Measurements from ENCODE around the gene KCNH6.

Gene KCNH6

GRCh38 chr17:63495491-63495890 is 27.7 kb upstream of the KCNH6 start:
- no peaks in the 10 kb centered on the region for H3K9me3 Mint-ChIP-seq (ENCODE audit: low read depth)
- no peak overlapping the region for H3K27ac Mint-ChIP-seq
- H3K27me3 Mint-ChIP-seq: no peaks in the 10 kb centered on the region
- H3K4me1 Mint-ChIP-seq (ENCODE audit: low read depth): no peaks in the 10 kb centered on the region
- no peaks in the 10 kb centered on the region for H3K36me3 Mint-ChIP-seq
- no peak overlapping the region for H3K4me3 Mint-ChIP-seq

GRCh38 chr17:63496177-63496576 is 27.0 kb upstream of the KCNH6 start:
- Mint-ChIP-seq H3K36me3 (no peaks in the 10 kb centered on the region), H3K4me1 (ENCODE audit: low read depth) (no peaks in the 10 kb centered on the region), H3K9me3 (ENCODE audit: low read depth) (no peaks in the 10 kb centered on the region), H3K4me3 (no peak overlapping the region), H3K27me3 (no peaks in the 10 kb centered on the region), H3K27ac (no peak overlapping the region)

- Mint-ChIP-seq H3K4me1 (ENCODE audit: low read depth) (no peaks in the 10 kb centered on the region), H3K4me3 (no peak overlapping the region), H3K27ac (no peak overlapping the region), H3K9me3 (ENCODE audit: low read depth) (no peaks in the 10 kb centered on the region), H3K27me3 (no peaks in the 10 kb centered on the region), H3K36me3 (no peaks in the 10 kb centered on the region)
Measured at GRCh38 chr17:63496663-63497400, 26.3 kb upstream of the KCNH6 start.

- no peak overlapping the region for H3K27ac Mint-ChIP-seq
- no peaks in the 10 kb centered on the region for H3K36me3 Mint-ChIP-seq
- no peaks in the 10 kb centered on the region for H3K4me1 Mint-ChIP-seq (ENCODE audit: low read depth)
- no peak overlapping the region for H3K4me3 Mint-ChIP-seq
- H3K27me3 Mint-ChIP-seq: peaks cover 1% of the 10 kb centered on the region
- H3K9me3 Mint-ChIP-seq (ENCODE audit: low read depth): no peaks in the 10 kb centered on the region
Measured at GRCh38 chr17:63497708-63498483, 25.3 kb upstream of the KCNH6 start.

- Mint-ChIP-seq H3K27ac (no peak overlapping the region), H3K4me3 (no peak overlapping the region), H3K36me3 (no peaks in the 10 kb centered on the region), H3K4me1 (ENCODE audit: low read depth) (no peaks in the 10 kb centered on the region), H3K27me3 (peaks cover 1% of the 10 kb centered on the region), H3K9me3 (ENCODE audit: low read depth) (no peaks in the 10 kb centered on the region)
Measured at GRCh38 chr17:63498626-63499195, 24.4 kb upstream of the KCNH6 start.

- Mint-ChIP-seq H3K4me3 (no peak overlapping the region), H3K36me3 (peaks cover 2% of the 10 kb centered on the region), H3K27me3 (peaks cover 13% of the 10 kb centered on the region), H3K4me1 (ENCODE audit: low read depth) (no peaks in the 10 kb centered on the region), H3K27ac (no peak overlapping the region), H3K9me3 (ENCODE audit: low read depth) (peaks cover 10% of the 10 kb centered on the region)
Measured at GRCh38 chr17:63500543-63501390, 22.4 kb upstream of the KCNH6 start.

- H3K4me1 Mint-ChIP-seq (ENCODE audit: low read depth): no peaks in the 10 kb centered on the region
- H3K27ac Mint-ChIP-seq: no peak overlapping the region
- peaks cover 2% of the 10 kb centered on the region for H3K36me3 Mint-ChIP-seq
- H3K4me3 Mint-ChIP-seq: no peak overlapping the region
- peaks cover 11% of the 10 kb centered on the region for H3K9me3 Mint-ChIP-seq (ENCODE audit: low read depth)
- H3K27me3 Mint-ChIP-seq: peaks cover 17% of the 10 kb centered on the region
Measured at GRCh38 chr17:63503341-63503705, 19.8 kb upstream of the KCNH6 start.

GRCh38 chr17:63504261-63504660 is 18.9 kb upstream of the KCNH6 start:
- peaks cover 2% of the 10 kb centered on the region for H3K36me3 Mint-ChIP-seq
- H3K27ac Mint-ChIP-seq: no peak overlapping the region
- H3K4me3 Mint-ChIP-seq: no peak overlapping the region
- no peaks in the 10 kb centered on the region for H3K4me1 Mint-ChIP-seq (ENCODE audit: low read depth)
- peaks cover 19% of the 10 kb centered on the region for H3K27me3 Mint-ChIP-seq
- peaks cover 11% of the 10 kb centered on the region for H3K9me3 Mint-ChIP-seq (ENCODE audit: low read depth)

- Mint-ChIP-seq H3K27ac (no peak overlapping the region), H3K4me3 (no peak overlapping the region), H3K9me3 (ENCODE audit: low read depth) (peaks cover 11% of the 10 kb centered on the region), H3K27me3 (peaks cover 19% of the 10 kb centered on the region), H3K36me3 (peaks cover 2% of the 10 kb centered on the region), H3K4me1 (ENCODE audit: low read depth) (no peaks in the 10 kb centered on the region)
Measured at GRCh38 chr17:63505341-63505740, 17.8 kb upstream of the KCNH6 start.

- Mint-ChIP-seq H3K27me3 (peaks cover 19% of the 10 kb centered on the region), H3K4me3 (no peak overlapping the region), H3K4me1 (ENCODE audit: low read depth) (no peaks in the 10 kb centered on the region), H3K9me3 (ENCODE audit: low read depth) (peaks cover 11% of the 10 kb centered on the region), H3K36me3 (peaks cover 2% of the 10 kb centered on the region), H3K27ac (no peak overlapping the region)
Measured at GRCh38 chr17:63506627-63507026, 16.5 kb upstream of the KCNH6 start.

- peaks cover 8% of the 10 kb centered on the region for H3K27me3 Mint-ChIP-seq
- H3K9me3 Mint-ChIP-seq (ENCODE audit: low read depth): no peaks in the 10 kb centered on the region
- H3K36me3 Mint-ChIP-seq: no peaks in the 10 kb centered on the region
- H3K27ac Mint-ChIP-seq: no peak overlapping the region
- no peaks in the 10 kb centered on the region for H3K4me1 Mint-ChIP-seq (ENCODE audit: low read depth)
- no peak overlapping the region for H3K4me3 Mint-ChIP-seq
Measured at GRCh38 chr17:63511331-63511730, 11.8 kb upstream of the KCNH6 start.

GRCh38 chr17:63512388-63512787 is 10.8 kb upstream of the KCNH6 start:
- Mint-ChIP-seq H3K27ac (no peak overlapping the region), H3K27me3 (peaks cover 4% of the 10 kb centered on the region), H3K4me1 (ENCODE audit: low read depth) (no peaks in the 10 kb centered on the region), H3K4me3 (no peak overlapping the region), H3K36me3 (no peaks in the 10 kb centered on the region), H3K9me3 (ENCODE audit: low read depth) (no peaks in the 10 kb centered on the region)

GRCh38 chr17:63512896-63513644 is 10.1 kb upstream of the KCNH6 start:
- Mint-ChIP-seq H3K4me1 (ENCODE audit: low read depth) (no peaks in the 10 kb centered on the region), H3K4me3 (no peak overlapping the region), H3K9me3 (ENCODE audit: low read depth) (no peaks in the 10 kb centered on the region), H3K27me3 (peaks cover 4% of the 10 kb centered on the region), H3K36me3 (no peaks in the 10 kb centered on the region), H3K27ac (no peak overlapping the region)

GRCh38 chr17:63514477-63514876 is 8.7 kb upstream of the KCNH6 start:
- Mint-ChIP-seq H3K36me3 (no peaks in the 10 kb centered on the region), H3K4me3 (no peak overlapping the region), H3K4me1 (ENCODE audit: low read depth) (no peaks in the 10 kb centered on the region), H3K27me3 (peaks cover 2% of the 10 kb centered on the region), H3K9me3 (ENCODE audit: low read depth) (no peaks in the 10 kb centered on the region), H3K27ac (no peak overlapping the region)
